ENCODE results near the gene GRM1. TPM values are rescaled to one million over a fixed set of nuclear protein-coding genes. Genes with fewer than 3 reads are reported as not detected.

The GRM1 gene
- total RNA-seq, 4 donors from 2014 or later = 0.16 TPM; not detected in 3

GRCh38 chr6:146202570-146202969 lies 173.7 kb downstream of the GRM1 start:
- TF ChIP-seq, protein P1, sequence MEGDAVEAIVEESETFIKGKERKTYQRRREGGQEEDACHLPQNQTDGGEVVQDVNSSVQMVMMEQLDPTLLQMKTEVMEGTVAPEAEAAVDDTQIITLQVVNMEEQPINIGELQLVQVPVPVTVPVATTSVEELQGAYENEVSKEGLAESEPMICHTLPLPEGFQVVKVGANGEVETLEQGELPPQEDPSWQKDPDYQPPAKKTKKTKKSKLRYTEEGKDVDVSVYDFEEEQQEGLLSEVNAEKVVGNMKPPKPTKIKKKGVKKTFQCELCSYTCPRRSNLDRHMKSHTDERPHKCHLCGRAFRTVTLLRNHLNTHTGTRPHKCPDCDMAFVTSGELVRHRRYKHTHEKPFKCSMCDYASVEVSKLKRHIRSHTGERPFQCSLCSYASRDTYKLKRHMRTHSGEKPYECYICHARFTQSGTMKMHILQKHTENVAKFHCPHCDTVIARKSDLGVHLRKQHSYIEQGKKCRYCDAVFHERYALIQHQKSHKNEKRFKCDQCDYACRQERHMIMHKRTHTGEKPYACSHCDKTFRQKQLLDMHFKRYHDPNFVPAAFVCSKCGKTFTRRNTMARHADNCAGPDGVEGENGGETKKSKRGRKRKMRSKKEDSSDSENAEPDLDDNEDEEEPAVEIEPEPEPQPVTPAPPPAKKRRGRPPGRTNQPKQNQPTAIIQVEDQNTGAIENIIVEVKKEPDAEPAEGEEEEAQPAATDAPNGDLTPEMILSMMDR (IDR thresholded peaks at IDR 0.05) = no peak
- DNase-seq (ENCODE audit: low spot score) (no peak), ATAC-seq (ENCODE audit: low FRiP score) (no peak)

DNA sequence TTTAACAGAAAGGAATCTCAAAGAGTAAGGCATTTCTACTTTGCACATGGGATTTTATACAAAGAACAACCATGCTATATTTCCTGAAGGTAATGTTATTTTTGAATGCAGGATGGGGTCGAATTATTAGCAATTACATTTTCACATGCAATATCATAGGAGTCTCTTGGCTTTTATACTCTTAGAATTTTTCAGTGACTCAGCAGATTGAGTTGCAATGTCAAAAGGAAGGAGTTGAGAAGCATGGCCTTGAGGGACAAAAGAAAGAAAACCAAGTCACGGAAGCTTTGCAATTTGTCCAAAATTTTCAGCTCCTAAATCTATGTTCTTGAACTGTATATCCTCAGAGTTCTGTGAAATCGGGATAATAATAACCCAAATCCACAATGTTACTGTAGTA lies 181.1 kb downstream of the GRM1 start:
- no peak for ATAC-seq (ENCODE audit: low FRiP score)
- no peak for DNase-seq (ENCODE audit: low spot score)
- TF ChIP-seq, protein P1 (IDR thresholded peaks at IDR 0.05) = no peak

DNA sequence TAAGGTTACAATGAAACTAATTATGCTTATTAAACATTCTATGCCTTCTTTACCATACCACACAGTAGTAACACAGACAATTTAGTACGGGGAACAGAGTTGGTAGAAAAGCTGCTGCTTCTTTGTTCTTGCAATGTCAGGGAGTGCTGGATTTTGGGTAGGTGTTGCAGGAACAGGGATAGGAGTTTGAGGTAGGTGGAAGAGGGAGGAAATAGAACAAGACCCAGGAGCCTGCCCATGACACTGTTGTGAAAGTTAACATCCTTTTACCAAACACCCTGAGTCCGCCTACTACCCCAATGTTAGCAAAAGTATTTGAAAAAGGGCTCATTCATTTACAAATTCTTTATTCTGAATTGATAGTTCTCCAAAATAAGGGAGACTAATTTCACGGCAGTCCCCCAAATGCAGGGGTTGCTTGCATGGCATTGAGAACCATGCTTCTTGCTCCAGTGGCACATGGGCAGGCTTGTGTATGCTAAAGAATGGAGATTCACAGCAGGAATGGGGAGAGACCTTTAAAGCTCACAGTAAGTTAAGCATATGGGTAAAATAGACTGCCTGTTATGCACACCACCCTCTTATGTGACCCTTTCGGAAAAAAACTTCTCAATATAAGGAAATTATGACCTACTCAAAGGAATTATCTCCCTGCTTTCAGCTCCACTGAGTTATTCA lies 181.7 kb downstream of the GRM1 start:
- DNase-seq (ENCODE audit: low spot score) (no peak), ATAC-seq (ENCODE audit: low FRiP score) (no peak)
- TF ChIP-seq, protein P1 (IDR thresholded peaks at IDR 0.05) = no peak

DNA sequence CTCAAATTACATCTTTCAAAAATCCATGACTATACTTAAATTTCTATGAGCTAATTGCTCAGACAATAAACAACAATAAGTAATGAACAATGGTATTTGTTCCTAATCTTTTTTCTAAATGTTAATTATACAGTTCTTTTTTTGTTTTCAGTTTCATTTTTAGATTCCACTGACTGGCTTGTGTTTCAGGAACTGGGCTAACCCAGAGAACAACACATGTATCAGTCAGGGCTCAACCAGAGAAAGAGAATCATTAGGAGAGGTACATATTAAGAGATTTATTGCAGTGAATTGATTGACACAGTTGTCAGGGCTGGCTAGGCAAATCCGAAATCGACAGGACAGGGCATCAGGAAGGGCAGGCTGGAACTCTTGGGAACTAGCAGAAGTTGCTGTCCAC lies 182.8 kb downstream of the GRM1 start:
- ATAC-seq (ENCODE audit: low FRiP score) (no peak), DNase-seq (ENCODE audit: low spot score) (no peak)
- TF ChIP-seq, protein P1 (IDR thresholded peaks at IDR 0.05) = no peak

DNA sequence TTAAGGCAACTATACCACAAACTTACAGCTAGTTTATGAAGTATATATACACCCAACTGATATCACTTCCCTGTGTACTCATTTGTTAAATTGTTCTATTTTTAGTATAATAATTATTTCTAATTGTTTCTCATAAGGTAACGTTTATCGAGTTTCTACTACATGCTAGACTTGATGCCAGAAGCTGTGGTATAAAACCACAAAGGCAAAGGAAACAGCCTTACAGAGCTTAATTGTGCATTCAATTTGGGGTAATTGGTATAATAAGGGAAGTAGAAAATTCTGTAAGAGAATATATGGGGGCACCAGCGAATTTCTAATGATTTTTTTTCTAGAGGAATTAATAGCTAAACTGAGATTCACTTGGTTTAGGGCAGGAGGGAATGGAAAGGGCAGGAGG lies 183.9 kb downstream of the GRM1 start:
- ATAC-seq (ENCODE audit: low FRiP score) = no peak
- no peak for DNase-seq (ENCODE audit: low spot score)
- TF ChIP-seq, protein P1 (IDR thresholded peaks at IDR 0.05) = no peak

- ATAC-seq (ENCODE audit: low FRiP score) (no peak), DNase-seq (ENCODE audit: low spot score) (no peak)
- TF ChIP-seq, protein P1 (IDR thresholded peaks at IDR 0.05) = no peak
Observed at GRCh38 chr6:146219101-146219500, 190.2 kb downstream of the GRM1 start.

DNA sequence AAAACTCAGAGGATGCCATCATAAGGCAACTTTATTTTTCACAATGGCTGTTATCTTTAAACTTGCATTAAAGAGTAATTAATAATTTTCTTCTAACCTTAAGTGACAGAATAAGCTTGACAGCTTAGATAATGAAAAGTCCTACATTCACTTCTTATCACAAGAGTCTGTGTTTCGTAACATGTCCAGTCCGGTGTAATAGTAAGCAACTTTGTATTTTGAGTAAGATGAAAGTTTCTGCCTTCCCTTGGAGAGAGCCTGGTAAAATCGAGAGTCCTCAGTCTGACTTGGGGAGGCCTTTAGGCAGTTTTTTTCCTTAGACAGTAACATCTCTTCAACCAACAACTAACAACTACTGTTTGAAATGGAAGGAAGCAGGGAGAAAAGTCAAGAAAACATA lies 195.6 kb downstream of the GRM1 start:
- TF ChIP-seq, protein P1 (IDR thresholded peaks at IDR 0.05) = no peak
- DNase-seq (ENCODE audit: low spot score) (no peak), ATAC-seq (ENCODE audit: low FRiP score) (no peak)
